ENCODE measurements around the gene CD226. TPM values are rescaled to one million over a fixed set of nuclear protein-coding genes. Genes with fewer than 3 reads are reported as not detected.

CD226 gene
- total RNA-seq, 4 donors from 2014 or later = 0.17 to 2.7 (median 0.34) TPM

DNA sequence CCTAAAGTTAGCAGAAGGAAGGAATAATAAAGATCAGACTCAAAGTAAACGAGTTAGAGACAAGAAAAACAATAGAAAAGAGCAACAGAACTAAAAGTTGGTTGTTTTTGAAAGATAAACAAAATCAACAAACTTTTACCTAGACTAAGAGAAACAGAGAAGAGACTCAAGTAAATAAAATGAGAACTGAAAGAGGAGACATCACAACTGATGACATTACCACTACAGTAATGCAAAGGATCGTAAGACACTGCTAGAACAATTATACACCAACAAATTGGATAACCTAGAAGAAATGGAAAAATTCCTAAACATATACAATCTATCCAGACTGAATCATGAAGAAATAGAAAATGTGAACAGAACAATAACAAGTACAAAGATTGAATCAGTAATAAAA lies 139.3 kb downstream of the CD226 start:
- no peak for DNase-seq (ENCODE audit: extremely low spot score)
- intact Hi-C loops (cut with DNase I) = no loop called here
- Histone ChIP-seq H3K9me3 (no peaks in the 10 kb centered on the region), H3K27me3 (no peaks in the 10 kb centered on the region), H3K27ac (replicated peaks in 1 of 4) (no peak overlapping the region), H3K36me3 (no peaks in the 10 kb centered on the region), H3K4me1 (no peaks in the 10 kb centered on the region), H3K4me3 (no peak overlapping the region)
- 67% methylated on average over 2 of the region's 2 CpGs for WGBS
- TF ChIP-seq POLR2A (IDR thresholded peaks at IDR 0.05; ENCODE audit: low read depth) = no peak
- TF ChIP-seq, protein P1, sequence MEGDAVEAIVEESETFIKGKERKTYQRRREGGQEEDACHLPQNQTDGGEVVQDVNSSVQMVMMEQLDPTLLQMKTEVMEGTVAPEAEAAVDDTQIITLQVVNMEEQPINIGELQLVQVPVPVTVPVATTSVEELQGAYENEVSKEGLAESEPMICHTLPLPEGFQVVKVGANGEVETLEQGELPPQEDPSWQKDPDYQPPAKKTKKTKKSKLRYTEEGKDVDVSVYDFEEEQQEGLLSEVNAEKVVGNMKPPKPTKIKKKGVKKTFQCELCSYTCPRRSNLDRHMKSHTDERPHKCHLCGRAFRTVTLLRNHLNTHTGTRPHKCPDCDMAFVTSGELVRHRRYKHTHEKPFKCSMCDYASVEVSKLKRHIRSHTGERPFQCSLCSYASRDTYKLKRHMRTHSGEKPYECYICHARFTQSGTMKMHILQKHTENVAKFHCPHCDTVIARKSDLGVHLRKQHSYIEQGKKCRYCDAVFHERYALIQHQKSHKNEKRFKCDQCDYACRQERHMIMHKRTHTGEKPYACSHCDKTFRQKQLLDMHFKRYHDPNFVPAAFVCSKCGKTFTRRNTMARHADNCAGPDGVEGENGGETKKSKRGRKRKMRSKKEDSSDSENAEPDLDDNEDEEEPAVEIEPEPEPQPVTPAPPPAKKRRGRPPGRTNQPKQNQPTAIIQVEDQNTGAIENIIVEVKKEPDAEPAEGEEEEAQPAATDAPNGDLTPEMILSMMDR (IDR thresholded peaks at IDR 0.05) = no peak
- TF ChIP-seq POLR2AphosphoS5 (IDR thresholded peaks at IDR 0.05) = no peak
- no peak for TF ChIP-seq EP300 (IDR thresholded peaks at IDR 0.05)

- WGBS = 91% methylated on average over 5 of the region's 5 CpGs
- H3K27me3 ChIP-seq = no peaks in the 10 kb centered on the region
- DNase-seq (ENCODE audit: extremely low spot score) = no peak
- intact Hi-C loops (cut with DNase I) = no loop called here
- no peak overlapping the region for H3K4me3 ChIP-seq
- H3K27ac ChIP-seq (replicated peaks in 1 of 4) = no peak overlapping the region
- no peak for TF ChIP-seq POLR2AphosphoS5 (IDR thresholded peaks at IDR 0.05)
- TF ChIP-seq, protein P1 (IDR thresholded peaks at IDR 0.05) = no peak
- no peak for TF ChIP-seq EP300 (IDR thresholded peaks at IDR 0.05)
- TF ChIP-seq POLR2A (IDR thresholded peaks at IDR 0.05; ENCODE audit: low read depth) = no peak
- H3K4me1 ChIP-seq = no peaks in the 10 kb centered on the region
- H3K9me3 ChIP-seq = no peaks in the 10 kb centered on the region
- H3K36me3 ChIP-seq = no peaks in the 10 kb centered on the region
Measured at GRCh38 chr18:69804776-69805501, 142.7 kb downstream of the CD226 start.

Data from esophagus muscularis mucosa (tissue), 4 donors.